Prostate gland (tissue), 2 donors: Measurements from ENCODE around the gene MDGA2.

ENCODE experiments used
- CTCF ChIP-seq, 4 experiments: fragments of 200-600 bp in 2 of 4; fragments of 450-650 bp in 2 of 4; sonication (generic) in 2 of 4; IDR thresholded peaks; 1 replicate in 3 of 4; 2 replicates in 1 of 4; pipeline ENCODE4 v1.5.1; 2016 to 2019; ENCODE audit warnings: antibody characterized with exemption in 4 of 4, mild to moderate bottlenecking in 2 of 4, moderate library complexity in 2 of 4
- POLR2A ChIP-seq: fragments of 450-650 bp; IDR thresholded peaks from one replicate; pipeline ENCODE4 v1.6.1; 2016; ENCODE audit warnings: antibody characterized with exemption, mild to moderate bottlenecking

DNA sequence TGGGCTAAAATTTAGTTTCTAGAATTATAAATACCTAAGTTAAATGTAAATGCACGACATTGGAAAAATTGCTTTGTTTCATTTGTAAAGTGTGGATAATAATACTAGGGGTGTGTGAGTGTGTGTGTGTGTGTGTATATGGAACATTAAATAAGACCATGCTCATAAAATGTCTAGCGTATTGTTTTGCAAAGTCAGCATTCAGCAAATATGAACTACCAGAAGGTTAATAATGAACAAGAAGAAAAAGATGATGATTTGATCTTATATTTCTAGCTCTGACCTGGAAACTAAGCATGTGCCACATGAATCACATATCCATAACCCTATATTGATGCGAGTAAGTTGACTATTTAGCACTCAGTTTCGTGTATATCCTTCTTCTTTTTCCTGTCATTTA is 44.9 kb upstream of the MDGA2 start:
- TF ChIP-seq POLR2A (no peak), CTCF (IDR thresholded peaks at IDR 0.05) (no peak)
